ENCODE measurements around the gene COX11. TPM values are rescaled to one million over a fixed set of nuclear protein-coding genes. Genes with fewer than 3 reads are reported as not detected.

The COX11 gene
- total RNA-seq: 69.2 and 72.6 TPM in 2 replicates
- long read RNA-seq, transcript COX11-202 (3 exons, 1,108 nt): minor isoform, 38 of 237 reads
- long read RNA-seq, transcript COX11-201 (4 exons, 2,497 nt): major isoform, 186 of 237 reads
- long read RNA-seq, partial matches to known transcripts: 3 of 237 reads
- long read RNA-seq, other reads (novel, unspliced or antisense): 8 of 237 reads

DNA sequence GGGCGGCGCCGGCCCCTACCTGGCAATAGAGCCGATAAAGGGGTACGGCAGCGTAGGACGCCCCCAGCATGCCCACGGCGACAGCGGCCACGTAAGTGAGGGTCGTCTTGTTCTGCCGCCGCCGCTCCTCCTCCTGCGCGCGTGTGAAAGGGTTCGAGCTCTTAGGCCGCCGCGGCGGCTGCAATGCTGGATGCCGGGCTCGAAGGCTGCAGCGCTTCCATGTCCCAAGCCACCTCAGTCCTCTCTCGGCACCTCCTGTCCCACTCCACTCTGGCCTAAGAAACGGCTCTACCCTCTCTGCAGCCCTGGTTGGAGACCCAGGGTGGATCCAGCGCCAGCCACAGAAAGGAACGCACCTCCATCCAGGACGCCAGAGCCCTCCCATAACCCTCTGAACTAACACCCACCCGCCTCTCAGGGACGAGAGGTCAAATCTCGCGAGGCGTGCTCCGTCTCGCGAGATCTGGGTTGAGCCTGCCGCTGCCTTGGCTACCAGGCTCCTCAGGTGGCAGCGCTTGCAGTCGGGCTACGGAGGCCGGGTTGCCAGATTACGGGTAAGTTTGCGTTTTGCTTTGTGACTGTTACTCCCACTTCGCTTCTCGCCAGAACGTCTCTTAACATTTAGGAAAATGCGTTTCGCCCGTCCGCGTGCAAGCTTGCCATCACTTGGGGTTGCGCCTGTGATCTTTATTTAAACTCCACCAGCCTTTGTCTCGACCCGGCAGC lies at the start of gene COX11, which contains the start of gene STXBP4:
Gene COX11 (minus strand): TSS at position 393 of the 726 bp plus-strand sequence. CDS start 8 bp downstream, at position 385.
Gene STXBP4 (plus strand): TSS at position 504 of the 726 bp plus-strand sequence. CDS start 17,455 bp downstream, outside the sequence.
- Mint-ChIP-seq H3K27me3 (no peaks in the 10 kb centered on the region), H3K4me3 (ENCODE audit: low read depth) (no peak within 1 kb of the TSS), H3K9me3 (ENCODE audit: low read depth) (no peaks in the 10 kb centered on the region), H3K4me1 (ENCODE audit: low read depth) (peaks cover 30% of the 10 kb centered on the region), H3K36me3 (ENCODE audit: insufficient read depth) (peaks cover 12% of the 10 kb centered on the region), H3K27ac (no peak within 1 kb of the TSS)
- TF ChIP-seq, protein P1, sequence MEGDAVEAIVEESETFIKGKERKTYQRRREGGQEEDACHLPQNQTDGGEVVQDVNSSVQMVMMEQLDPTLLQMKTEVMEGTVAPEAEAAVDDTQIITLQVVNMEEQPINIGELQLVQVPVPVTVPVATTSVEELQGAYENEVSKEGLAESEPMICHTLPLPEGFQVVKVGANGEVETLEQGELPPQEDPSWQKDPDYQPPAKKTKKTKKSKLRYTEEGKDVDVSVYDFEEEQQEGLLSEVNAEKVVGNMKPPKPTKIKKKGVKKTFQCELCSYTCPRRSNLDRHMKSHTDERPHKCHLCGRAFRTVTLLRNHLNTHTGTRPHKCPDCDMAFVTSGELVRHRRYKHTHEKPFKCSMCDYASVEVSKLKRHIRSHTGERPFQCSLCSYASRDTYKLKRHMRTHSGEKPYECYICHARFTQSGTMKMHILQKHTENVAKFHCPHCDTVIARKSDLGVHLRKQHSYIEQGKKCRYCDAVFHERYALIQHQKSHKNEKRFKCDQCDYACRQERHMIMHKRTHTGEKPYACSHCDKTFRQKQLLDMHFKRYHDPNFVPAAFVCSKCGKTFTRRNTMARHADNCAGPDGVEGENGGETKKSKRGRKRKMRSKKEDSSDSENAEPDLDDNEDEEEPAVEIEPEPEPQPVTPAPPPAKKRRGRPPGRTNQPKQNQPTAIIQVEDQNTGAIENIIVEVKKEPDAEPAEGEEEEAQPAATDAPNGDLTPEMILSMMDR (IDR thresholded peaks at IDR 0.05; ENCODE audit: unreplicated experiment): peak; percentile 50
- peak; percentile 89 for DNase-seq (ENCODE audit: low spot score, unreplicated experiment)

GRCh38 chr17:55005520-55005919 lies 37.1 kb upstream of the COX11 start:
- Mint-ChIP-seq H3K27ac (no peak overlapping the region), H3K4me3 (ENCODE audit: low read depth) (no peak overlapping the region), H3K9me3 (ENCODE audit: low read depth) (no peaks in the 10 kb centered on the region), H3K27me3 (no peaks in the 10 kb centered on the region), H3K36me3 (ENCODE audit: insufficient read depth) (peaks cover 12% of the 10 kb centered on the region), H3K4me1 (ENCODE audit: low read depth) (no peaks in the 10 kb centered on the region)
- no peak for DNase-seq (ENCODE audit: low spot score, unreplicated experiment)
- TF ChIP-seq, protein P1 (IDR thresholded peaks at IDR 0.05; ENCODE audit: unreplicated experiment): peak; percentile 49

- no peak for DNase-seq (ENCODE audit: low spot score, unreplicated experiment)
- H3K9me3 Mint-ChIP-seq (ENCODE audit: low read depth): no peaks in the 10 kb centered on the region
- H3K4me3 Mint-ChIP-seq (ENCODE audit: low read depth): no peak overlapping the region
- peaks cover 12% of the 10 kb centered on the region for H3K36me3 Mint-ChIP-seq (ENCODE audit: insufficient read depth)
- no peak overlapping the region for H3K27ac Mint-ChIP-seq
- no peaks in the 10 kb centered on the region for H3K4me1 Mint-ChIP-seq (ENCODE audit: low read depth)
- TF ChIP-seq, protein P1 (IDR thresholded peaks at IDR 0.05; ENCODE audit: unreplicated experiment): no peak
- H3K27me3 Mint-ChIP-seq: no peaks in the 10 kb centered on the region
Observed at GRCh38 chr17:55004484-55004883, 36.0 kb upstream of the COX11 start.

GRCh38 chr17:55002458-55002857 lies 34.0 kb upstream of the COX11 start:
- DNase-seq (ENCODE audit: low spot score, unreplicated experiment): no peak
- TF ChIP-seq, protein P1 (IDR thresholded peaks at IDR 0.05; ENCODE audit: unreplicated experiment): no peak
- no peak overlapping the region for H3K4me3 Mint-ChIP-seq (ENCODE audit: low read depth)
- no peaks in the 10 kb centered on the region for H3K4me1 Mint-ChIP-seq (ENCODE audit: low read depth)
- H3K27ac Mint-ChIP-seq: no peak overlapping the region
- H3K36me3 Mint-ChIP-seq (ENCODE audit: insufficient read depth): peaks cover 5% of the 10 kb centered on the region
- H3K9me3 Mint-ChIP-seq (ENCODE audit: low read depth): no peaks in the 10 kb centered on the region
- no peaks in the 10 kb centered on the region for H3K27me3 Mint-ChIP-seq

DNA sequence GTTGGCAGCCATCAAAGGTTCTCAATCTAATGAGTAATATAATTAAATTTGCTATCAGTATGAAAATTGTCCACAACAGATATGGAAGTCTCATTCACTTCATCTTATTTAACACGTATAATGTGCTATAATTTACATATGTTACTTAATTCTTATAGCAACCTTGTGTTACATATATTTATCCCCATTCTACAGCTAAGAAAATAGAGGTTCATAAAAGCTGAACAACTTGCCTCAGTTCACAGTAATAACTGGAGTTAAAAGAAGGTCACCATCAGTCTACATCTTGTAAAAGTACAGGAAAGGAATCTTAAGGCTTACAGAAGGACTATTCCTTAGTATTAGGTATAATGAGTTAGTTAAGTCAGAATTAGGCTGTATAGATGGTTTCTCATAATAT lies 28.0 kb upstream of the COX11 start:
- Mint-ChIP-seq H3K4me3 (ENCODE audit: low read depth) (no peak overlapping the region), H3K9me3 (ENCODE audit: low read depth) (no peaks in the 10 kb centered on the region), H3K27ac (no peak overlapping the region), H3K36me3 (ENCODE audit: insufficient read depth) (peaks cover 3% of the 10 kb centered on the region), H3K27me3 (no peaks in the 10 kb centered on the region), H3K4me1 (ENCODE audit: low read depth) (no peaks in the 10 kb centered on the region)
- no peak for DNase-seq (ENCODE audit: low spot score, unreplicated experiment)
- TF ChIP-seq, protein P1 (IDR thresholded peaks at IDR 0.05; ENCODE audit: unreplicated experiment): no peak

Measured in progenitor cell of endocrine pancreas (in vitro differentiated cells).